ENCODE results near the gene TNFAIP8.
A peak's percentile ranks its signal among the peaks of the same experiment; 100 is the strongest.

The TNFAIP8 gene

GRCh38 chr5:119354537-119355243, 1.1 kb upstream of the TNFAIP8 start:
- Histone ChIP-seq H3K4me1 (ENCODE audit: insufficient read depth, low read length) (peaks cover 45% of the 10 kb centered on the region), H3K36me3 (ENCODE audit: insufficient read depth, low read depth, low read length) (no peaks in the 10 kb centered on the region), H3K9ac (ENCODE audit: low read depth, low read length) (no peak overlapping the region)

GRCh38 chr5:119355244-119355638, 578 bp upstream of the TNFAIP8 start:
- H3K4me1 ChIP-seq (ENCODE audit: insufficient read depth, low read length), result peaks cover 44% of the 10 kb centered on the region
- H3K9me3 ChIP-seq (ENCODE audit: insufficient read depth, low read depth, low read length), result no peaks in the 10 kb centered on the region
- peak overlapping the region; percentile 74; the same call in 1 of the 2 replicates for H3K9ac ChIP-seq (ENCODE audit: low read depth, low read length)
- peaks cover 42% of the 10 kb centered on the region; the same call in 1 of the 2 replicates for H3K27me3 ChIP-seq (ENCODE audit: insufficient read depth, low read length)
- peak overlapping the region; percentile 77 for H3K4me3 ChIP-seq (ENCODE audit: low read length)
- no peak overlapping the region for H3K27ac ChIP-seq (ENCODE audit: low read length)
- no peaks in the 10 kb centered on the region for H3K36me3 ChIP-seq (ENCODE audit: insufficient read depth, low read depth, low read length)

More at GRCh38 chr5:119354537-119355243, 1.1 kb upstream of the TNFAIP8 start:
- Histone ChIP-seq H3K27ac (ENCODE audit: low read length) (no peak overlapping the region), H3K27me3 (ENCODE audit: insufficient read depth, low read length) (peaks cover 42% of the 10 kb centered on the region; the same call in 1 of the 2 replicates), H3K9me3 (ENCODE audit: insufficient read depth, low read depth, low read length) (no peaks in the 10 kb centered on the region), H3K4me3 (ENCODE audit: low read length) (peak overlapping the region; percentile 77; the same call in 1 of the 2 replicates)

GRCh38 chr5:119356612-119357188, 881 bp downstream of the TNFAIP8 start:
- Histone ChIP-seq H3K4me1 (ENCODE audit: insufficient read depth, low read length) (peaks cover 53% of the 10 kb centered on the region), H3K4me3 (ENCODE audit: low read length) (peak overlapping the region; percentile 77), H3K9me3 (ENCODE audit: insufficient read depth, low read depth, low read length) (no peaks in the 10 kb centered on the region), H3K9ac (ENCODE audit: low read depth, low read length) (peak overlapping the region; percentile 74; the same call in 1 of the 2 replicates), H3K27ac (ENCODE audit: low read length) (no peak overlapping the region), H3K27me3 (ENCODE audit: insufficient read depth, low read length) (peaks cover 42% of the 10 kb centered on the region; the same call in 1 of the 2 replicates), H3K36me3 (ENCODE audit: insufficient read depth, low read depth, low read length) (no peaks in the 10 kb centered on the region)

- peaks cover 51% of the 10 kb centered on the region for H3K4me1 ChIP-seq (ENCODE audit: insufficient read depth, low read length)
Observed at GRCh38 chr5:119357270-119357669, 1.5 kb downstream of the TNFAIP8 start.

GRCh38 chr5:119357808-119358529, 2.1 kb downstream of the TNFAIP8 start:
- Histone ChIP-seq H3K27me3 (ENCODE audit: insufficient read depth, low read length) (peaks cover 42% of the 10 kb centered on the region; the same call in 1 of the 2 replicates), H3K9me3 (ENCODE audit: insufficient read depth, low read depth, low read length) (no peaks in the 10 kb centered on the region), H3K27ac (ENCODE audit: low read length) (no peak overlapping the region), H3K9ac (ENCODE audit: low read depth, low read length) (no peak overlapping the region), H3K4me1 (ENCODE audit: insufficient read depth, low read length) (peaks cover 44% of the 10 kb centered on the region), H3K36me3 (ENCODE audit: insufficient read depth, low read depth, low read length) (no peaks in the 10 kb centered on the region), H3K4me3 (ENCODE audit: low read length) (peak overlapping the region; percentile 8; the same call in 1 of the 2 replicates)

More at GRCh38 chr5:119357270-119357669, 1.5 kb downstream of the TNFAIP8 start:
- Histone ChIP-seq H3K4me3 (ENCODE audit: low read length) (0 out of 2 replicates have a peak overlapping the region, but pooled peaks have one; percentile 77), H3K27me3 (ENCODE audit: insufficient read depth, low read length) (peaks cover 42% of the 10 kb centered on the region; the same call in 1 of the 2 replicates), H3K9me3 (ENCODE audit: insufficient read depth, low read depth, low read length) (no peaks in the 10 kb centered on the region), H3K36me3 (ENCODE audit: insufficient read depth, low read depth, low read length) (no peaks in the 10 kb centered on the region), H3K27ac (ENCODE audit: low read length) (no peak overlapping the region), H3K9ac (ENCODE audit: low read depth, low read length) (no peak overlapping the region; the same call in 1 of the 2 replicates)

- Histone ChIP-seq H3K9ac (ENCODE audit: low read depth, low read length) (no peak overlapping the region), H3K36me3 (ENCODE audit: insufficient read depth, low read depth, low read length) (no peaks in the 10 kb centered on the region), H3K27me3 (ENCODE audit: insufficient read depth, low read length) (peaks cover 42% of the 10 kb centered on the region; the same call in 1 of the 2 replicates), H3K9me3 (ENCODE audit: insufficient read depth, low read depth, low read length) (no peaks in the 10 kb centered on the region), H3K4me3 (ENCODE audit: low read length) (0 out of 2 replicates have a peak overlapping the region, but pooled peaks have one; percentile 8), H3K27ac (ENCODE audit: low read length) (no peak overlapping the region), H3K4me1 (ENCODE audit: insufficient read depth, low read length) (peaks cover 38% of the 10 kb centered on the region)
Observed at GRCh38 chr5:119358530-119358900, 2.7 kb downstream of the TNFAIP8 start.

- peaks cover 39% of the 10 kb centered on the region; the same call in 1 of the 2 replicates for H3K27me3 ChIP-seq (ENCODE audit: insufficient read depth, low read length)
- H3K4me1 ChIP-seq (ENCODE audit: insufficient read depth, low read length), result peaks cover 33% of the 10 kb centered on the region
- H3K9me3 ChIP-seq (ENCODE audit: insufficient read depth, low read depth, low read length), result no peaks in the 10 kb centered on the region
- no peak overlapping the region for H3K9ac ChIP-seq (ENCODE audit: low read depth, low read length)
- no peak overlapping the region for H3K27ac ChIP-seq (ENCODE audit: low read length)
- no peaks in the 10 kb centered on the region for H3K36me3 ChIP-seq (ENCODE audit: insufficient read depth, low read depth, low read length)
- no peak overlapping the region for H3K4me3 ChIP-seq (ENCODE audit: low read length)
Observed at GRCh38 chr5:119358901-119359603, 3.2 kb downstream of the TNFAIP8 start.

GRCh38 chr5:119359737-119360413, 4.1 kb downstream of the TNFAIP8 start:
- no peak overlapping the region for H3K9ac ChIP-seq (ENCODE audit: low read depth, low read length)
- H3K9me3 ChIP-seq (ENCODE audit: insufficient read depth, low read depth, low read length), result no peaks in the 10 kb centered on the region
- peaks cover 31% of the 10 kb centered on the region; the same call in 1 of the 2 replicates for H3K27me3 ChIP-seq (ENCODE audit: insufficient read depth, low read length)
- H3K4me3 ChIP-seq (ENCODE audit: low read length), result no peak overlapping the region
- peaks cover 31% of the 10 kb centered on the region for H3K4me1 ChIP-seq (ENCODE audit: insufficient read depth, low read length)
- no peaks in the 10 kb centered on the region for H3K36me3 ChIP-seq (ENCODE audit: insufficient read depth, low read depth, low read length)
- H3K27ac ChIP-seq (ENCODE audit: low read length), result no peak overlapping the region

GRCh38 chr5:119360905-119361593, 5.2 kb downstream of the TNFAIP8 start:
- H3K36me3 ChIP-seq (ENCODE audit: insufficient read depth, low read depth, low read length), result no peaks in the 10 kb centered on the region
- H3K9ac ChIP-seq (ENCODE audit: low read depth, low read length), result no peak overlapping the region
- H3K4me1 ChIP-seq (ENCODE audit: insufficient read depth, low read length), result peaks cover 29% of the 10 kb centered on the region
- no peaks in the 10 kb centered on the region for H3K9me3 ChIP-seq (ENCODE audit: insufficient read depth, low read depth, low read length)
- no peak overlapping the region for H3K4me3 ChIP-seq (ENCODE audit: low read length)
- H3K27me3 ChIP-seq (ENCODE audit: insufficient read depth, low read length), result peaks cover 21% of the 10 kb centered on the region; the same call in 1 of the 2 replicates
- H3K27ac ChIP-seq (ENCODE audit: low read length), result no peak overlapping the region

GRCh38 chr5:119361594-119362125, 5.8 kb downstream of the TNFAIP8 start:
- Histone ChIP-seq H3K27me3 (ENCODE audit: insufficient read depth, low read length) (peaks cover 15% of the 10 kb centered on the region; the same call in 1 of the 2 replicates), H3K4me3 (ENCODE audit: low read length) (no peak overlapping the region), H3K27ac (ENCODE audit: low read length) (no peak overlapping the region), H3K9me3 (ENCODE audit: insufficient read depth, low read depth, low read length) (no peaks in the 10 kb centered on the region), H3K9ac (ENCODE audit: low read depth, low read length) (no peak overlapping the region), H3K4me1 (ENCODE audit: insufficient read depth, low read length) (peaks cover 33% of the 10 kb centered on the region), H3K36me3 (ENCODE audit: insufficient read depth, low read depth, low read length) (no peaks in the 10 kb centered on the region)

Measured in iPS-20b (cell line).